Left lung (tissue), 10 donors: ENCODE data around the gene ERC2. TPM values are rescaled to one million over a fixed set of nuclear protein-coding genes. Genes with fewer than 3 reads are reported as not detected.

ENCODE experiments used
- ATAC-seq: fragments of 200-7000 bp; cut with Tn5 transposase; one replicate; pipeline ENCODE4 v1.9.1; 2020; ENCODE audit warnings: moderate library complexity
- DNase-seq, 4 donors: peaks; one replicate each; pipeline ENCODE4 v3.0.0-alpha.2; 2013 to 2020
- H3K27ac ChIP-seq, 2 donors: fragments of 200-600 bp; sonication (generic) in 1 of 2; one replicate each; pipeline versions ENCODE4 v1.5.0 to v1.8.0; 2020 to 2021
- H3K27me3 ChIP-seq, 2 donors: fragments of 200-600 bp; sonication (generic) in 1 of 2; one replicate each; pipeline versions ENCODE4 v1.5.0 to v1.8.0; 2020 to 2021
- H3K36me3 ChIP-seq, 2 donors: fragments of 200-600 bp; sonication (generic) in 1 of 2; one replicate each; pipeline versions ENCODE4 v1.5.0 to v1.8.0; 2020 to 2021
- H3K4me1 ChIP-seq, 2 donors: fragments of 200-600 bp; one replicate each; pipeline ENCODE4 v1.8.0; 2021
- H3K4me3 ChIP-seq, 2 donors: fragments of 200-600 bp; sonication (generic) in 1 of 2; one replicate each; pipeline versions ENCODE4 v1.5.0 to v1.8.0; 2020 to 2021; ENCODE audit warnings: mild to moderate bottlenecking in 1 of 2
- H3K9me3 ChIP-seq, 2 donors: fragments of 200-600 bp; sonication (generic) in 1 of 2; one replicate each; pipeline versions ENCODE4 v1.5.0 to v1.8.0; 2020 to 2021
- intact Hi-C, 2 donors: fragments of 100-400 bp; cut with DNase I; formaldehyde crosslinking; loops; one replicate each; pipeline versions ENCODE4 v1.11.2 to v1.14.2; 2022
- polyA plus RNA-seq, 6 donors: library from polyadenylated mRNA; unstranded; fragments of 120-200 nt; gene quantifications; one replicate each; pipeline ENCODE4 v1.2.1, GENCODE V29; 2013; ENCODE audit not compliant: insufficient read length in 6 of 6
- total RNA-seq, 2 donors: library from RNA; stranded (reverse); fragmentation: NEBNext Ultra II Directional; extraction: Animal tissue kit (Norgen Biotek cat#: 25700); gene quantifications; one replicate each; pipeline ENCODE4 v1.2.1, GENCODE V29; 2021
- TF ChIP-seq, protein P1 (sequence below), 2 donors: fragments of 200-600 bp; sonication (generic) in 1 of 2; IDR thresholded peaks; one replicate each; pipeline versions ENCODE4 v1.5.0 to v1.8.0; 2021; ENCODE audit warnings: antibody characterized with exemption in 2 of 2
- donor health status: DM: no; HTN: yes; CAD: no.
- donor health status: DM: no; HTN: no; CAD: no.

Gene ERC2
- total and polyA plus RNA-seq, 8 donors: 1.6 to 3.3 (median 2.1) TPM

DNA sequence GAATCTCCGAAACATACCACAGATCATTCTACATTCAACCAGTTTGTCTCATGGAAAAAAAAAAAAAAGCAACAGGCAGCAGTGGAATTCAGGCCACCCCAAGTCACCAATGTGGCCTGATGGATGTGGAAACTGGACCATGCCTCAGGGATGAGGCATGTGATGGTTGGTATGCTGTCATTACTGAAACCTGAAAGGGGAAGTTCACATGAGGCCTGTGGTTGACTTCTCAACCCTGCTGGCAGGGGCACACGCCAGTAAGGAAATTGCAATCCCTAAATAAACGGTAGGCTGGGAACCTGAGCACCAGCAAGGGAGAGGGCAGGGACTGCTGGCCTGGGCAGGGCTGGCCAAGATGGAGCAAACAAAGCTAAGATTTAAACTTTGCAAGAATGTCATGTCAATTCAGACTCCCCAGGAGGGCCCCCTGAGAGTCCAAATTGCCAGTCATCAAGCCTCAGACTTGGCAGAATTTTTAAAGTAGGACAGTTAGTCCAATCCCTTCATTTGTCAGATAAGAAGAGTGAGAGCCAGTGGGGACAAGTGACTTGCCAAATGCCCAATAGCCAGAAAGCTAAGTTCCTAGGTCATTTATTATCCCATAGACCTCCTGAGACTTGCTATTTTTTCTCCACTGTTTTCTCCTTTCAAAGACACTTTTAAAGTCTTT, 310.4 kb downstream of the ERC2 start:
- no peaks in the 10 kb centered on the region for H3K27me3 ChIP-seq
- intact Hi-C loops: no loop called here
- no peaks in the 10 kb centered on the region for H3K36me3 ChIP-seq
- H3K4me1 ChIP-seq: peaks cover 0 to 2% of the 10 kb centered on the region in 2 donors
- peak in 1 of 4 donors; percentile 36 for DNase-seq
- ATAC-seq: peak; percentile 65
- TF ChIP-seq, protein P1, sequence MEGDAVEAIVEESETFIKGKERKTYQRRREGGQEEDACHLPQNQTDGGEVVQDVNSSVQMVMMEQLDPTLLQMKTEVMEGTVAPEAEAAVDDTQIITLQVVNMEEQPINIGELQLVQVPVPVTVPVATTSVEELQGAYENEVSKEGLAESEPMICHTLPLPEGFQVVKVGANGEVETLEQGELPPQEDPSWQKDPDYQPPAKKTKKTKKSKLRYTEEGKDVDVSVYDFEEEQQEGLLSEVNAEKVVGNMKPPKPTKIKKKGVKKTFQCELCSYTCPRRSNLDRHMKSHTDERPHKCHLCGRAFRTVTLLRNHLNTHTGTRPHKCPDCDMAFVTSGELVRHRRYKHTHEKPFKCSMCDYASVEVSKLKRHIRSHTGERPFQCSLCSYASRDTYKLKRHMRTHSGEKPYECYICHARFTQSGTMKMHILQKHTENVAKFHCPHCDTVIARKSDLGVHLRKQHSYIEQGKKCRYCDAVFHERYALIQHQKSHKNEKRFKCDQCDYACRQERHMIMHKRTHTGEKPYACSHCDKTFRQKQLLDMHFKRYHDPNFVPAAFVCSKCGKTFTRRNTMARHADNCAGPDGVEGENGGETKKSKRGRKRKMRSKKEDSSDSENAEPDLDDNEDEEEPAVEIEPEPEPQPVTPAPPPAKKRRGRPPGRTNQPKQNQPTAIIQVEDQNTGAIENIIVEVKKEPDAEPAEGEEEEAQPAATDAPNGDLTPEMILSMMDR (IDR thresholded peaks at IDR 0.05): no peak
- peaks cover 0 to 5% of the 10 kb centered on the region in 2 donors for H3K9me3 ChIP-seq
- no peak overlapping the region for H3K4me3 ChIP-seq
- no peak overlapping the region for H3K27ac ChIP-seq

- Histone ChIP-seq H3K36me3 (no peaks in the 10 kb centered on the region), H3K27me3 (no peaks in the 10 kb centered on the region), H3K9me3 (peaks cover 0 to 3% of the 10 kb centered on the region in 2 donors), H3K27ac (no peak overlapping the region), H3K4me1 (peaks cover 0 to 2% of the 10 kb centered on the region in 2 donors), H3K4me3 (no peak overlapping the region)
- no peak for DNase-seq
- ATAC-seq: no peak
- intact Hi-C loops: no loop called here
- TF ChIP-seq, protein P1 (IDR thresholded peaks at IDR 0.05): no peak
Observed at GRCh38 chr3:56154297-56154696, 314.0 kb downstream of the ERC2 start.

- no peak overlapping the region for H3K4me3 ChIP-seq
- no peaks in the 10 kb centered on the region for H3K36me3 ChIP-seq
- no peaks in the 10 kb centered on the region for H3K9me3 ChIP-seq
- no peak for ATAC-seq
- no peaks in the 10 kb centered on the region for H3K4me1 ChIP-seq
- TF ChIP-seq, protein P1 (IDR thresholded peaks at IDR 0.05): no peak
- intact Hi-C loops: no loop called here
- H3K27ac ChIP-seq: no peak overlapping the region
- no peaks in the 10 kb centered on the region for H3K27me3 ChIP-seq
- no peak for DNase-seq
Observed at GRCh38 chr3:56147354-56147753, 320.9 kb downstream of the ERC2 start.

DNA sequence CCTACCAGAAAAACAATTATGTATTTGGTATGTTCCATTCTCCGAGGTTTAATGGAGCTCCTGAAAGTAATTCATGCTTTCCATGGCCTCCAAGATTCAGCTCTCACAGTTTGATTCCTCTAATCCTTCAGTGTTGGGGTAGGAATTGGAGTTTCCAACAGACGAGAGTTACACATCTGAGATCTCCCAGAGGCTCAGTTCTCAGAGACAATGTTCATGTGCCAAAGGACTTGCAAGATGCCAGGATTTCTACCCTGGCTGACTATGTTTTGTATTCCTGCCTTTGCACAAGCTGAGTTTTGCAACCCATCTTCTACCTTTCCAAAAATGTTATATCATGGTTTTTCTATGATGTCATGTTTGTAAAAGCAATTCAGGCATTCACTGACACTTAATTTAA, 322.9 kb downstream of the ERC2 start:
- no peak overlapping the region for H3K27ac ChIP-seq
- no peak overlapping the region for H3K4me3 ChIP-seq
- H3K36me3 ChIP-seq: no peaks in the 10 kb centered on the region
- H3K4me1 ChIP-seq: no peaks in the 10 kb centered on the region
- TF ChIP-seq, protein P1 (IDR thresholded peaks at IDR 0.05): no peak
- DNase-seq (no peak), ATAC-seq (no peak)
- no peaks in the 10 kb centered on the region for H3K9me3 ChIP-seq
- no peaks in the 10 kb centered on the region for H3K27me3 ChIP-seq
- intact Hi-C loops: no loop called here

GRCh38 chr3:56144805-56145204, 323.5 kb downstream of the ERC2 start:
- peak in 2 of 4 donors; percentile 55 to 74 for DNase-seq
- peak; percentile 29 for ATAC-seq

More at GRCh38 chr3:56144805-56145204, 323.5 kb downstream of the ERC2 start:
- Histone ChIP-seq H3K9me3 (no peaks in the 10 kb centered on the region), H3K4me1 (no peaks in the 10 kb centered on the region), H3K27me3 (no peaks in the 10 kb centered on the region), H3K27ac (no peak overlapping the region), H3K36me3 (no peaks in the 10 kb centered on the region), H3K4me3 (no peak overlapping the region)
- TF ChIP-seq, protein P1 (IDR thresholded peaks at IDR 0.05): no peak
- intact Hi-C loops: no loop called here
